Measurements from ENCODE around the gene GOLT1A.

GRCh38 chr1:204202481-204202880, 11.3 kb downstream of the GOLT1A start:
- TF ChIP-seq CTCF (IDR thresholded peaks at IDR 0.05; ENCODE audit: low read length): no peak
- no peak for TF ChIP-seq EZH2 (IDR thresholded peaks at IDR 0.05; ENCODE audit: borderline replicate concordance, low read length)
